SK-N-SH (cell line): Measurements from ENCODE around the gene TMPRSS13. TPM values are rescaled to one million over a fixed set of nuclear protein-coding genes. Genes with fewer than 3 reads are reported as not detected.

Experiments used
- CTCF ChIA-PET: fragments of 300-600, 350-600 bp; formaldehyde crosslinking; extraction: SDS; loops from one replicate; lab custom pipeline; 2021; lab: Yijun Ruan, JAX
- POLR2A ChIA-PET: fragments of 350-600 bp; sonication (Branson Sonifier 250); formaldehyde crosslinking; extraction: SDS; loops from one replicate; lab custom pipeline; 2020; ENCODE audit warnings: antibody characterized with exemption, inconsistent platforms; lab: Yijun Ruan, JAX
- DNase-seq: peaks from one replicate; pipeline ENCODE4 v3.0.0; 2012
- H2AFZ ChIP-seq: fragments of 200-600 bp; sonication (generic); 2 replicates; pipeline ENCODE4 v1.8.1; 2016; ENCODE audit warnings: antibody characterized with exemption, mild to moderate bottlenecking, low read depth
- H3F3A ChIP-seq: fragments of 200-600 bp; sonication (generic); replicated peaks from 2 replicates; pipeline ENCODE3; 2016; ENCODE audit warnings: antibody characterized with exemption, mild to moderate bottlenecking; ENCODE audit not compliant: insufficient read depth
- H3K27ac ChIP-seq, 2 experiments: fragments of 200-500 bp in 1 of 2; fragments of 200-600 bp in 1 of 2; sonication (Bioruptor generic) in 1 of 2; sonication (generic), shearing (Covaris generic) in 1 of 2; 2 replicates each; pipeline versions ENCODE4 v1.5.1 to v1.6.1; 2014 to 2016; ENCODE audit warnings: low read depth in 2 of 2, inconsistent platforms in 1 of 2, low read length in 1 of 2, mild to moderate bottlenecking in 1 of 2, mixed read lengths in 1 of 2
- H3K27me3 ChIP-seq: fragments of 200-600 bp; sonication (generic), shearing (Covaris generic); 2 replicates; pipeline ENCODE4 v1.6.1; 2016; ENCODE audit warnings: mixed run types; ENCODE audit not compliant: insufficient read depth
- H3K36me3 ChIP-seq, 2 experiments: fragments of 200-500 bp in 1 of 2; fragments of 200-600 bp in 1 of 2; sonication (Bioruptor generic) in 1 of 2; sonication (generic) in 1 of 2; replicated peaks in 1 of 2; 2 replicates each; pipeline versions ENCODE3 to v1.5.1; 2014 to 2016; ENCODE audit warnings: low read length in 1 of 2, mild to moderate bottlenecking in 1 of 2; ENCODE audit not compliant: insufficient read depth in 2 of 2, control insufficient read depth in 1 of 2
- H3K4me1 ChIP-seq, 2 experiments: fragments of 200-500 bp in 1 of 2; fragments of 200-600 bp in 1 of 2; sonication (Bioruptor generic) in 1 of 2; sonication (generic), shearing (Covaris generic) in 1 of 2; 2 replicates each; pipeline versions ENCODE4 v1.5.1 to v1.6.1; 2014 to 2016; ENCODE audit warnings: low read depth in 1 of 2, low read length in 1 of 2, mixed run types in 1 of 2; ENCODE audit not compliant: insufficient read depth in 2 of 2, control insufficient read depth in 1 of 2
- H3K4me2 ChIP-seq: fragments of 200-600 bp; sonication (generic), shearing (Covaris generic); 2 replicates; pipeline ENCODE4 v1.6.1; 2017; ENCODE audit warnings: mixed run types
- H3K4me3 ChIP-seq, 2 experiments: fragments of 200-500 bp in 1 of 2; fragments of 200-600 bp in 1 of 2; sonication (Bioruptor generic) in 1 of 2; sonication (generic), shearing (Covaris generic) in 1 of 2; 2 replicates each; pipeline versions ENCODE4 v1.5.1 to v1.8.1; 2014 to 2016; ENCODE audit warnings: low read depth in 2 of 2, inconsistent platforms in 1 of 2, low read length in 1 of 2, mild to moderate bottlenecking in 1 of 2, mixed read lengths in 1 of 2, moderate library complexity in 1 of 2
- H3K79me2 ChIP-seq: fragments of 200-600 bp; sonication (generic); 2 replicates; pipeline ENCODE4 v1.8.1; 2017; ENCODE audit warnings: mild to moderate bottlenecking; ENCODE audit not compliant: insufficient read depth
- H3K9ac ChIP-seq: fragments of 200-600 bp; sonication (generic); 2 replicates; pipeline ENCODE4 v1.6.1; 2017; ENCODE audit warnings: mixed run types
- H3K9me2 ChIP-seq: fragments of 200-600 bp; sonication (generic); 2 replicates; pipeline ENCODE4 v1.6.1; 2017; ENCODE audit warnings: mixed run types
- H3K9me3 ChIP-seq: fragments of 200-600 bp; sonication (generic); 2 replicates; pipeline ENCODE4 v1.6.1; 2017; ENCODE audit warnings: mixed run types, mild to moderate bottlenecking, moderate library complexity
- H4K20me1 ChIP-seq: fragments of 200-600 bp; sonication (generic); 2 replicates; pipeline ENCODE4 v1.6.1; 2017; ENCODE audit warnings: mild to moderate bottlenecking, mixed run types; ENCODE audit not compliant: insufficient read depth
- CHD2 ChIP-seq: fragments of 150-350 bp; IDR thresholded peaks from 2 replicates; pipeline ENCODE4 v1.6.1; 2018; ENCODE audit warnings: low read length; ENCODE audit not compliant: partially characterized antibody
- EZH2phosphoT487 ChIP-seq: fragments of 200-600 bp; sonication (generic); IDR thresholded peaks from 2 replicates; pipeline ENCODE4 v1.6.1; 2017; ENCODE audit warnings: low read depth, mixed run types, mild to moderate bottlenecking, antibody characterized with exemption, moderate library complexity, borderline replicate concordance
- FOXM1 ChIP-seq: IDR thresholded peaks from 2 replicates; pipeline ENCODE4 v1.4.0; 2012; ENCODE audit warnings: low read depth, mild to moderate bottlenecking
- IRF3 ChIP-seq: fragments of 150-350 bp; IDR thresholded peaks from 2 replicates; pipeline ENCODE4 v1.6.1; 2016; ENCODE audit warnings: mild to moderate bottlenecking, low read depth, low read length
- MXI1 ChIP-seq: IDR thresholded peaks from 2 replicates; pipeline ENCODE4 v1.6.1; 2012; ENCODE audit warnings: mild to moderate bottlenecking, low read depth, low read length, improper control_type of control experiment
- NFIC ChIP-seq: IDR thresholded peaks from 2 replicates; pipeline ENCODE4 v1.4.0; 2012; ENCODE audit warnings: borderline replicate concordance
- PBX3 ChIP-seq: IDR thresholded peaks from 2 replicates; pipeline ENCODE4; 2012
- POLR2AphosphoS5 ChIP-seq: IDR thresholded peaks from 2 replicates; pipeline ENCODE4 v1.6.1; 2012; ENCODE audit warnings: low read depth, low read length
- RAD21 ChIP-seq: IDR thresholded peaks from 2 replicates; pipeline ENCODE4 v1.6.1; 2012; ENCODE audit warnings: mild to moderate bottlenecking, low read length
- REST ChIP-seq: IDR thresholded peaks from 2 replicates; pipeline ENCODE4 v1.6.1; 2012; ENCODE audit warnings: mild to moderate bottlenecking, low read depth, low read length, moderate library complexity
- RFX5 ChIP-seq: IDR thresholded peaks from 2 replicates; pipeline ENCODE4 v1.6.1; 2012; ENCODE audit warnings: mild to moderate bottlenecking, improper control_type of control experiment, low read length
- RXRA ChIP-seq: IDR thresholded peaks from 2 replicates; pipeline ENCODE4 v1.4.0; 2012; ENCODE audit warnings: low read depth, mild to moderate bottlenecking, borderline replicate concordance
- SMC3 ChIP-seq: IDR thresholded peaks from 2 replicates; pipeline ENCODE4 v1.6.1; 2012; ENCODE audit warnings: low read depth, low read length, improper control_type of control experiment
- TAF1 ChIP-seq: IDR thresholded peaks from 2 replicates; pipeline ENCODE4 v1.6.1; 2012; ENCODE audit warnings: low read depth, mild to moderate bottlenecking, low read length, moderate library complexity, borderline replicate concordance
- TEAD4 ChIP-seq: IDR thresholded peaks from 2 replicates; pipeline ENCODE4 v1.4.0; 2012; ENCODE audit warnings: mild to moderate bottlenecking, borderline replicate concordance; ENCODE audit not compliant: insufficient read depth
- USF1 ChIP-seq: IDR thresholded peaks from 2 replicates; pipeline ENCODE4 v1.4.0; 2012; ENCODE audit warnings: low read depth, borderline replicate concordance
- YY1 ChIP-seq: IDR thresholded peaks from 2 replicates; pipeline ENCODE4 v1.4.0; 2012; ENCODE audit warnings: low read depth, mild to moderate bottlenecking
- ZBTB33 ChIP-seq: IDR thresholded peaks from 2 replicates; pipeline ENCODE4 v1.4.0; 2012; ENCODE audit warnings: low read depth, borderline replicate concordance
- WGBS: methylation state at CpG from one replicate; pipeline ENCODE4 v1.1.6; 2017; ENCODE audit warnings: low lambda C conversion rate; 5-methylcytosine and 5-hydroxymethylcytosine counted together
- polyA plus RNA-seq, 3 experiments: library from polyadenylated mRNA; depleted of rRNA; stranded (reverse); fragments of >200 nt; gene quantifications; 2 replicates each; pipeline ENCODE4 v1.2.3, GENCODE V29; 2012

TMPRSS13 gene
- polyA plus RNA-seq, 1 of the 3 experiments (the other 2 are of a cell fraction), result not detected

- TF ChIP-seq PBX3 (no peak), TEAD4 (no peak), POLR2AphosphoS5 (no peak), RAD21 (no peak), NFIC (no peak), RFX5 (no peak), TAF1 (no peak), IRF3 (no peak), SMC3 (no peak), RXRA (no peak), EZH2phosphoT487 (no peak), FOXM1 (no peak), REST (no peak), MXI1 (no peak), YY1 (no peak), CHD2 (no peak), USF1 (no peak), ZBTB33 (no peak)
- TF ChIP-seq, all 33 proteins: peak for 0
- peaks cover 0 to 19% of the 10 kb centered on the region in 2 experiments; a peak in 1 of 4 replicates for H3K4me1 ChIP-seq
- H4K20me1 ChIP-seq, result no peaks in the 10 kb centered on the region
- no peak overlapping the region for H3K4me3 ChIP-seq
- no peak overlapping the region for H3K4me2 ChIP-seq
- POLR2A ChIA-PET, result no interaction called here
- H3K9me3 ChIP-seq, result no peaks in the 10 kb centered on the region
- no peak for DNase-seq
- no peak overlapping the region for H3K27ac ChIP-seq
- no peaks in the 10 kb centered on the region for H3K79me2 ChIP-seq
- no peaks in the 10 kb centered on the region for H3K27me3 ChIP-seq
- H3K9ac ChIP-seq, result no peak overlapping the region
- H3K9me2 ChIP-seq, result no peaks in the 10 kb centered on the region
- WGBS, result 21% methylated on average over 7 of the region's 9 CpGs
- CTCF ChIA-PET, result no interaction called here
- H2AFZ ChIP-seq, result no peak overlapping the region
- no peaks in the 10 kb centered on the region for H3F3A ChIP-seq
- no peaks in the 10 kb centered on the region for H3K36me3 ChIP-seq
Observed at GRCh38 chr11:117887431-117888138, 41.6 kb downstream of the TMPRSS13 start.
